GM23338 (cell line): Measurements from ENCODE around the gene FAM53B. TPM values are rescaled to one million over a fixed set of nuclear protein-coding genes. Genes with fewer than 3 reads are reported as not detected.

Experiments used
- ATAC-seq: fragments of 200-7000 bp; cut with Tn5 transposase; 3 replicates; pipeline ENCODE4 v1.9.1; 2020
- DNase-seq: peaks from one replicate; pipeline ENCODE4 v3.0.0-alpha.2; 2015; ENCODE audit warnings: low spot score
- H2AFZ ChIP-seq: fragments of 200-600 bp; sonication (generic); 2 replicates; pipeline ENCODE4 v1.8.0; 2016; ENCODE audit warnings: antibody characterized with exemption, mild to moderate bottlenecking, moderate library complexity
- H3F3A ChIP-seq: fragments of 200-600 bp; sonication (generic); replicated peaks from 2 replicates; pipeline ENCODE4 v1.8.0; 2017; ENCODE audit warnings: antibody characterized with exemption, mixed run types, low read depth
- H3K27ac ChIP-seq: fragments of 200-600 bp; sonication (generic); 2 replicates; pipeline ENCODE4 v1.6.1; 2016; ENCODE audit warnings: low read depth
- H3K27me3 ChIP-seq: fragments of 200-600 bp; sonication (generic); 2 replicates; pipeline ENCODE4 v1.8.0; 2016; ENCODE audit warnings: mild to moderate bottlenecking, mixed run types, moderate library complexity; ENCODE audit not compliant: insufficient read depth
- H3K36me3 ChIP-seq: fragments of 200-600 bp; sonication (generic); 2 replicates; pipeline ENCODE4 v1.8.0; 2016; ENCODE audit warnings: mild to moderate bottlenecking; ENCODE audit not compliant: insufficient read depth
- H3K4me1 ChIP-seq: fragments of 200-600 bp; sonication (generic); 2 replicates; pipeline ENCODE4 v1.8.0; 2016; ENCODE audit warnings: mild to moderate bottlenecking, moderate library complexity; ENCODE audit not compliant: insufficient read depth
- H3K4me2 ChIP-seq: fragments of 200-600 bp; sonication (generic); 2 replicates; pipeline ENCODE4 v1.7.1; 2017; ENCODE audit warnings: mixed run types
- H3K4me3 ChIP-seq: fragments of 200-600 bp; sonication (generic); 2 replicates; pipeline ENCODE4 v1.6.1; 2016; ENCODE audit warnings: mixed run types
- H3K79me2 ChIP-seq: fragments of 200-600 bp; sonication (generic); replicated peaks from 2 replicates; pipeline ENCODE4 v1.8.0; 2017; ENCODE audit warnings: mild to moderate bottlenecking; ENCODE audit not compliant: insufficient read depth
- H3K9me2 ChIP-seq: fragments of 200-600 bp; sonication (generic); 2 replicates; pipeline ENCODE4 v1.8.0; 2017; ENCODE audit not compliant: insufficient read depth
- H4K20me1 ChIP-seq: fragments of 200-600 bp; sonication (generic); replicated peaks from 2 replicates; pipeline ENCODE4 v1.8.0; 2017; ENCODE audit warnings: mild to moderate bottlenecking; ENCODE audit not compliant: insufficient read depth
- H3K27ac Mint-ChIP-seq: 2 replicates; pipeline ENCODE4 v1.8.0; 2020; ENCODE audit warnings: inconsistent platforms, mild to moderate bottlenecking, moderate library complexity, mixed read lengths
- H3K27me3 Mint-ChIP-seq: 3 replicates; pipeline ENCODE4 v1.8.0; 2022; ENCODE audit warnings: low read depth, mild to moderate bottlenecking, moderate library complexity, mixed read lengths, inconsistent platforms; ENCODE audit not compliant: insufficient read depth, poor library complexity
- H3K36me3 Mint-ChIP-seq: 3 replicates; pipeline ENCODE4 v1.8.0; 2021; ENCODE audit warnings: low read depth, mild to moderate bottlenecking, inconsistent platforms, moderate library complexity, mixed read lengths
- H3K4me1 Mint-ChIP-seq: 3 replicates; pipeline ENCODE4 v1.8.0; 2020; ENCODE audit warnings: mild to moderate bottlenecking, inconsistent platforms, mixed read lengths
- H3K4me3 Mint-ChIP-seq: 3 replicates; pipeline ENCODE4 v1.8.0; 2021; ENCODE audit warnings: moderate library complexity, mild to moderate bottlenecking, inconsistent platforms, mixed read lengths
- H3K9me3 Mint-ChIP-seq: 3 replicates; pipeline ENCODE4 v1.8.0; 2020; ENCODE audit warnings: moderate library complexity, mild to moderate bottlenecking, inconsistent platforms, mixed read lengths
- STAT1 ChIP-seq: IDR thresholded peaks from one replicate; pipeline ENCODE4 v1.6.1; 2016; ENCODE audit warnings: antibody characterized with exemption; ENCODE audit not compliant: unreplicated experiment
- polyA plus RNA-seq: library from polyadenylated mRNA; unstranded; fragments of >200 nt; fragmentation: Nextera tagmentation; extraction: Ambion mirVana; gene quantifications from 2 replicates; pipeline ENCODE4 v1.2.1, GENCODE V29; 2016
- total RNA-seq: library from RNA; depleted of rRNA; stranded (reverse); fragments of >200 nt; shearing (Covaris generic); gene quantifications from 2 replicates; pipeline ENCODE4 v1.2.3, GENCODE V29; 2014
- TF ChIP-seq, protein P1 (sequence below): fragments of 250-450 bp; sonication (Bioruptor Pico); IDR thresholded peaks from 2 replicates; pipeline ENCODE4 v1.5.0; 2020; ENCODE audit warnings: mild to moderate bottlenecking, moderate library complexity
- TF ChIP-seq, protein P2 (sequence below): IDR thresholded peaks from one replicate; pipeline ENCODE4 v1.6.1; 2018; ENCODE audit warnings: antibody characterized with exemption; ENCODE audit not compliant: unreplicated experiment

FAM53B gene
- total and polyA plus RNA-seq, 2 experiments from 2014 or later = 3.0 to 20.3 TPM

DNA sequence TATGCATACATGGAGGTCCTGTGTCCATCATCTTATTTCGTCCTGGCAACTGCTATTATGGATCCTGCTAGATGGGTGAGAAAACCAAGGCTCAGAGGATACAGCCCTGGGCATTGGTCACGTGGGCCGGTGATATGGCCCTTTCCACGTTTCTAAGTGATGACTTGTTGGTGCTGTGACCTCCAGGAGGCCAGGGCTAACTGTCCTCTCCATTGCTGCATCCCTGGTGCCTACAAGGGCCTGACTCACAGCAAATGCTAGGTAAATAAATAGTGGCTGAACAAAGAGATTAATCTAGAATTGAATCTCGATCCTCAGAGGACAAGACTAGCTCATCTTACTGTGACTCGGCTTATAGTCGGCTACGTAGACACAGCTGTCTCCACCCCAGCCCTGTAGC is 78.6 kb downstream of the FAM53B start (continued):
- TF ChIP-seq, protein P1, sequence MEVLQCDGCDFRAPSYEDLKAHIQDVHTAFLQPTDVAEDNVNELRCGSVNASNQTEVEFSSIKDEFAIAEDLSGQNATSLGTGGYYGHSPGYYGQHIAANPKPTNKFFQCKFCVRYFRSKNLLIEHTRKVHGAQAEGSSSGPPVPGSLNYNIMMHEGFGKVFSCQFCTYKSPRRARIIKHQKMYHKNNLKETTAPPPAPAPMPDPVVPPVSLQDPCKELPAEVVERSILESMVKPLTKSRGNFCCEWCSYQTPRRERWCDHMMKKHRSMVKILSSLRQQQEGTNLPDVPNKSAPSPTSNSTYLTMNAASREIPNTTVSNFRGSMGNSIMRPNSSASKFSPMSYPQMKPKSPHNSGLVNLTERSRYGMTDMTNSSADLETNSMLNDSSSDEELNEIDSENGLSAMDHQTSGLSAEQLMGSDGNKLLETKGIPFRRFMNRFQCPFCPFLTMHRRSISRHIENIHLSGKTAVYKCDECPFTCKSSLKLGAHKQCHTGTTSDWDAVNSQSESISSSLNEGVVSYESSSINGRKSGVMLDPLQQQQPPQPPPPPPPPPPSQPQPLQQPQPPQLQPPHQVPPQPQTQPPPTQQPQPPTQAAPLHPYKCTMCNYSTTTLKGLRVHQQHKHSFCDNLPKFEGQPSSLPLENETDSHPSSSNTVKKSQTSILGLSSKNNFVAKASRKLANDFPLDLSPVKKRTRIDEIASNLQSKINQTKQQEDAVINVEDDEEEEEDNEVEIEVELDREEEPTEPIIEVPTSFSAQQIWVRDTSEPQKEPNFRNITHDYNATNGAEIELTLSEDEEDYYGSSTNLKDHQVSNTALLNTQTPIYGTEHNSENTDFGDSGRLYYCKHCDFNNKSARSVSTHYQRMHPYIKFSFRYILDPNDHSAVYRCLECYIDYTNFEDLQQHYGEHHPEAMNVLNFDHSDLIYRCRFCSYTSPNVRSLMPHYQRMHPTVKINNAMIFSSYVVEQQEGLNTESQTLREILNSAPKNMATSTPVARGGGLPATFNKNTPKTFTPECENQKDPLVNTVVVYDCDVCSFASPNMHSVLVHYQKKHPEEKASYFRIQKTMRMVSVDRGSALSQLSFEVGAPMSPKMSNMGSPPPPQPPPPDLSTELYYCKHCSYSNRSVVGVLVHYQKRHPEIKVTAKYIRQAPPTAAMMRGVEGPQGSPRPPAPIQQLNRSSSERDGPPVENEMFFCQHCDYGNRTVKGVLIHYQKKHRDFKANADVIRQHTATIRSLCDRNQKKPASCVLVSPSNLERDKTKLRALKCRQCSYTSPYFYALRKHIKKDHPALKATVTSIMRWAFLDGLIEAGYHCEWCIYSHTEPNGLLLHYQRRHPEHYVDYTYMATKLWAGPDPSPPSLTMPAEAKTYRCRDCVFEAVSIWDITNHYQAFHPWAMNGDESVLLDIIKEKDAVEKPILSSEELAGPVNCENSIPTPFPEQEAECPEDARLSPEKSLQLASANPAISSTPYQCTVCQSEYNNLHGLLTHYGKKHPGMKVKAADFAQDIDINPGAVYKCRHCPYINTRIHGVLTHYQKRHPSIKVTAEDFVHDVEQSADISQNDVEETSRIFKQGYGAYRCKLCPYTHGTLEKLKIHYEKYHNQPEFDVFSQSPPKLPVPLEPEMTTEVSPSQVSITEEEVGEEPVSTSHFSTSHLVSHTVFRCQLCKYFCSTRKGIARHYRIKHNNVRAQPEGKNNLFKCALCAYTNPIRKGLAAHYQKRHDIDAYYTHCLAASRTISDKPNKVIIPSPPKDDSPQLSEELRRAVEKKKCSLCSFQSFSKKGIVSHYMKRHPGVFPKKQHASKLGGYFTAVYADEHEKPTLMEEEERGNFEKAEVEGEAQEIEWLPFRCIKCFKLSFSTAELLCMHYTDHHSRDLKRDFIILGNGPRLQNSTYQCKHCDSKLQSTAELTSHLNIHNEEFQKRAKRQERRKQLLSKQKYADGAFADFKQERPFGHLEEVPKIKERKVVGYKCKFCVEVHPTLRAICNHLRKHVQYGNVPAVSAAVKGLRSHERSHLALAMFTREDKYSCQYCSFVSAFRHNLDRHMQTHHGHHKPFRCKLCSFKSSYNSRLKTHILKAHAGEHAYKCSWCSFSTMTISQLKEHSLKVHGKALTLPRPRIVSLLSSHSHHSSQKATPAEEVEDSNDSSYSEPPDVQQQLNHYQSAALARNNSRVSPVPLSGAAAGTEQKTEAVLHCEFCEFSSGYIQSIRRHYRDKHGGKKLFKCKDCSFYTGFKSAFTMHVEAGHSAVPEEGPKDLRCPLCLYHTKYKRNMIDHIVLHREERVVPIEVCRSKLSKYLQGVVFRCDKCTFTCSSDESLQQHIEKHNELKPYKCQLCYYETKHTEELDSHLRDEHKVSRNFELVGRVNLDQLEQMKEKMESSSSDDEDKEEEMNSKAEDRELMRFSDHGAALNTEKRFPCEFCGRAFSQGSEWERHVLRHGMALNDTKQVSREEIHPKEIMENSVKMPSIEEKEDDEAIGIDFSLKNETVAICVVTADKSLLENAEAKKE = no peak

DNA sequence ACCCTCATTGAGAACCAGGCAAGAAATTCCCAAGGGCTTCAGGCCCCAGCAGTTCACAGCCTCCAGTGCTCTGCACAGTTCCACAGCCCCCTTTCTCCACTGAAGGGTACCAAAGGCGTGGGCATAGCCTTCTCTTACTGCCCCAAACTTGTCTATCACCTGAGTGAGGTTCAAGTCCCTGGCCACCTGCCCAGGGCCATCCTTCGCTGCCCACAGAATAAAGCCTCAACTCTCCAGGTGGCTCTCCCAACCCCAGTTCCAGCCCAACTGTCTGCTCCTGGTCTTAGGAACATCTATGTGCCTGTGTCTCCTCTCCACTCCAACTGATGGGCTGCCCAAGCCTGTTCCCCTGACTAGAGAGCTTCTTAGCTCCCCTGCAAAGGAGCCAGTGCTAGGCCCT is 79.1 kb downstream of the FAM53B start:
- H3K9me2 ChIP-seq = no peaks in the 10 kb centered on the region
- no peak overlapping the region for H3K4me3 ChIP-seq
- H3K27ac ChIP-seq = no peak overlapping the region
- no peak overlapping the region for H3K27ac Mint-ChIP-seq
- peaks cover 5% of the 10 kb centered on the region for H3K27me3 Mint-ChIP-seq
- ATAC-seq = no peak
- no peaks in the 10 kb centered on the region for H3K36me3 Mint-ChIP-seq
- no peaks in the 10 kb centered on the region for H3K27me3 ChIP-seq
- no peak overlapping the region for H2AFZ ChIP-seq
- no peaks in the 10 kb centered on the region; the same call in 1 of the 2 replicates for H4K20me1 ChIP-seq
- no peaks in the 10 kb centered on the region for H3K9me3 Mint-ChIP-seq
- TF ChIP-seq, protein P2, sequence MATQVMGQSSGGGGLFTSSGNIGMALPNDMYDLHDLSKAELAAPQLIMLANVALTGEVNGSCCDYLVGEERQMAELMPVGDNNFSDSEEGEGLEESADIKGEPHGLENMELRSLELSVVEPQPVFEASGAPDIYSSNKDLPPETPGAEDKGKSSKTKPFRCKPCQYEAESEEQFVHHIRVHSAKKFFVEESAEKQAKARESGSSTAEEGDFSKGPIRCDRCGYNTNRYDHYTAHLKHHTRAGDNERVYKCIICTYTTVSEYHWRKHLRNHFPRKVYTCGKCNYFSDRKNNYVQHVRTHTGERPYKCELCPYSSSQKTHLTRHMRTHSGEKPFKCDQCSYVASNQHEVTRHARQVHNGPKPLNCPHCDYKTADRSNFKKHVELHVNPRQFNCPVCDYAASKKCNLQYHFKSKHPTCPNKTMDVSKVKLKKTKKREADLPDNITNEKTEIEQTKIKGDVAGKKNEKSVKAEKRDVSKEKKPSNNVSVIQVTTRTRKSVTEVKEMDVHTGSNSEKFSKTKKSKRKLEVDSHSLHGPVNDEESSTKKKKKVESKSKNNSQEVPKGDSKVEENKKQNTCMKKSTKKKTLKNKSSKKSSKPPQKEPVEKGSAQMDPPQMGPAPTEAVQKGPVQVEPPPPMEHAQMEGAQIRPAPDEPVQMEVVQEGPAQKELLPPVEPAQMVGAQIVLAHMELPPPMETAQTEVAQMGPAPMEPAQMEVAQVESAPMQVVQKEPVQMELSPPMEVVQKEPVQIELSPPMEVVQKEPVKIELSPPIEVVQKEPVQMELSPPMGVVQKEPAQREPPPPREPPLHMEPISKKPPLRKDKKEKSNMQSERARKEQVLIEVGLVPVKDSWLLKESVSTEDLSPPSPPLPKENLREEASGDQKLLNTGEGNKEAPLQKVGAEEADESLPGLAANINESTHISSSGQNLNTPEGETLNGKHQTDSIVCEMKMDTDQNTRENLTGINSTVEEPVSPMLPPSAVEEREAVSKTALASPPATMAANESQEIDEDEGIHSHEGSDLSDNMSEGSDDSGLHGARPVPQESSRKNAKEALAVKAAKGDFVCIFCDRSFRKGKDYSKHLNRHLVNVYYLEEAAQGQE = no peak
- no peak for TF ChIP-seq STAT1
- H3K4me1 ChIP-seq = no peaks in the 10 kb centered on the region
- H3K36me3 ChIP-seq = no peaks in the 10 kb centered on the region
- H3K4me1 Mint-ChIP-seq = peaks cover 6% of the 10 kb centered on the region
- no peak overlapping the region for H3K4me3 Mint-ChIP-seq
- H3K4me2 ChIP-seq = no peak overlapping the region
- DNase-seq = no peak
- H3K79me2 ChIP-seq = no peaks in the 10 kb centered on the region
- H3F3A ChIP-seq = no peaks in the 10 kb centered on the region
